ENCODE data around the gene GLCE.

The GLCE gene

GRCh38 chr15:69224383-69224782 is 63.9 kb downstream of the GLCE start:
- Histone ChIP-seq H3K4me2 (ENCODE audit: low read length) (no peak overlapping the region), H3K4me1 (ENCODE audit: insufficient read depth, low read length, severe bottlenecking) (no peaks in the 10 kb centered on the region), H3K79me2 (ENCODE audit: insufficient read depth, low read length) (no peaks in the 10 kb centered on the region), H3K9ac (ENCODE audit: low read length) (no peak overlapping the region), H3K9me2 (ENCODE audit: low read depth, low read length) (no peaks in the 10 kb centered on the region), H3K27me3 (ENCODE audit: insufficient read depth, low read length) (no peaks in the 10 kb centered on the region), H3K9me3 (ENCODE audit: low read length) (no peaks in the 10 kb centered on the region), H2AFZ (ENCODE audit: low read length) (no peak overlapping the region), H3F3A (ENCODE audit: insufficient read depth, low read length) (no peaks in the 10 kb centered on the region), H3K27ac (ENCODE audit: low read depth, low read length, poor library complexity, severe bottlenecking) (no peak overlapping the region), H3K4me3 (ENCODE audit: low read depth, low read length, poor library complexity, severe bottlenecking) (no peak overlapping the region), H4K20me1 (ENCODE audit: insufficient read depth, low read length) (no peaks in the 10 kb centered on the region), H3K36me3 (ENCODE audit: insufficient read depth, low read length) (no peaks in the 10 kb centered on the region)
- TF ChIP-seq CTCF (IDR thresholded peaks at IDR 0.05; ENCODE audit: low read length) (no peak), EZH2 (IDR thresholded peaks at IDR 0.05; ENCODE audit: borderline replicate concordance, low read length) (no peak)

GRCh38 chr15:69225355-69226022 is 65.1 kb downstream of the GLCE start:
- Histone ChIP-seq H3K36me3 (ENCODE audit: insufficient read depth, low read length) (no peaks in the 10 kb centered on the region), H3K79me2 (ENCODE audit: insufficient read depth, low read length) (no peaks in the 10 kb centered on the region), H3K27me3 (ENCODE audit: insufficient read depth, low read length) (no peaks in the 10 kb centered on the region), H3K4me3 (ENCODE audit: low read depth, low read length, poor library complexity, severe bottlenecking) (no peak overlapping the region), H3K27ac (ENCODE audit: low read depth, low read length, poor library complexity, severe bottlenecking) (no peak overlapping the region), H3K4me1 (ENCODE audit: insufficient read depth, low read length, severe bottlenecking) (no peaks in the 10 kb centered on the region), H4K20me1 (ENCODE audit: insufficient read depth, low read length) (no peaks in the 10 kb centered on the region), H3K9me2 (ENCODE audit: low read depth, low read length) (no peaks in the 10 kb centered on the region), H3K9ac (ENCODE audit: low read length) (no peak overlapping the region), H3F3A (ENCODE audit: insufficient read depth, low read length) (no peaks in the 10 kb centered on the region), H3K4me2 (ENCODE audit: low read length) (no peak overlapping the region), H3K9me3 (ENCODE audit: low read length) (no peaks in the 10 kb centered on the region), H2AFZ (ENCODE audit: low read length) (no peak overlapping the region)
- peak; percentile 34; the same call in 1 of the 2 replicates for TF ChIP-seq CTCF (IDR thresholded peaks at IDR 0.05; ENCODE audit: low read length)
- no peak for TF ChIP-seq EZH2 (IDR thresholded peaks at IDR 0.05; ENCODE audit: borderline replicate concordance, low read length)

GRCh38 chr15:69226023-69226355 is 65.6 kb downstream of the GLCE start:
- no peak overlapping the region for H3K4me3 ChIP-seq (ENCODE audit: low read depth, low read length, poor library complexity, severe bottlenecking)
- no peaks in the 10 kb centered on the region for H3K79me2 ChIP-seq (ENCODE audit: insufficient read depth, low read length)
- no peak overlapping the region for H2AFZ ChIP-seq (ENCODE audit: low read length)
- H3K36me3 ChIP-seq (ENCODE audit: insufficient read depth, low read length): no peaks in the 10 kb centered on the region
- no peak overlapping the region for H3K4me2 ChIP-seq (ENCODE audit: low read length)
- no peaks in the 10 kb centered on the region for H3K4me1 ChIP-seq (ENCODE audit: insufficient read depth, low read length, severe bottlenecking)
- H3F3A ChIP-seq (ENCODE audit: insufficient read depth, low read length): no peaks in the 10 kb centered on the region
- no peaks in the 10 kb centered on the region for H3K27me3 ChIP-seq (ENCODE audit: insufficient read depth, low read length)
- no peak overlapping the region for H3K9ac ChIP-seq (ENCODE audit: low read length)
- TF ChIP-seq CTCF (IDR thresholded peaks at IDR 0.05; ENCODE audit: low read length) (no peak), EZH2 (IDR thresholded peaks at IDR 0.05; ENCODE audit: borderline replicate concordance, low read length) (no peak)
- H4K20me1 ChIP-seq (ENCODE audit: insufficient read depth, low read length): no peaks in the 10 kb centered on the region
- H3K9me2 ChIP-seq (ENCODE audit: low read depth, low read length): no peaks in the 10 kb centered on the region
- no peak overlapping the region for H3K27ac ChIP-seq (ENCODE audit: low read depth, low read length, poor library complexity, severe bottlenecking)
- H3K9me3 ChIP-seq (ENCODE audit: low read length): no peaks in the 10 kb centered on the region
